ENCODE data around the gene LPIN1.
"Not testable (repeated sequence)": the region's sequence is repeated elsewhere in the genome, so short reads cannot be mapped to it uniquely, and the experiment has no call there.

LPIN1 gene

DNA sequence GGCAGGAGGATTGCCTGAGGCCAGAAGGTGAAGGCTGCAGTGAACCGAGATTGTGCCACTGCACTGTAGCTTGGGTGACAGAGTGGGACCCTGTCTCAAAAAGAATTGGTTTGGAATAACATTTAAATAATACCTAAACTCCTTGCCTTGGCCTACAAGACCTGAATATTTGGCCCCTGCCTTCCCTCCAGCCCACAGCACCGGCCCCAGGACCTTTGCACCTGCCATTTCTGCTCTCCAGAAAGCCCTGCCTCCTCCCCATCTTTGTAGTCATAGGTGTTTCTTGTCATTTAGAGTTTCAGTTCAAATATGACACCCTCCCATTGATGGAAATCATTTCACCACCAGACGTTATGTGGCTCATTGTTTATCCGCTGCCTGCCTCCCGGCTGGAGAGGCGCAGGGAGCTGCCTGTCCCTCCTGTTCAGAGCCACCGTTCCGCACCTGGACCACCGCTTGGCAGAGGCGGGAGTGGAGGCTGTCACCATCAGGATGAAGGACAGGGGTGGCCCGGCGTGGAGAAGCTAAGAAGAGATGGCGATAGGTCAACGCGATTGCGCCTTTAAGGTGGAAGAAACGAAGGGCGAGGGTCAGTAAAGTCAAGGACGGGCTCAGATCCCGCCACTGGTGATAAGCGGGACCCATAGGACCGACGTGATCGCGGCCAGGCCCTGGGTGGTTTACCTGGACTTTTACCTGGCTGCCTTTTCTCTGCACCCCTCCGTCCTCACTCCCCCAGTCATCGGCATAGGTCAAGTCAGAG lies 638 bp upstream of the LPIN1 start:
- DNase-seq, result no peak

- no peak for DNase-seq
Measured at GRCh38 chr2:11746807-11747459, 501 bp downstream of the LPIN1 start.

GRCh38 chr2:11748018-11748860 lies 1.8 kb downstream of the LPIN1 start:
- no peak for DNase-seq

GRCh38 chr2:11748861-11749645 lies 2.6 kb downstream of the LPIN1 start:
- DNase-seq, result no peak

- no peak for DNase-seq
Measured at GRCh38 chr2:11749646-11750349, 3.4 kb downstream of the LPIN1 start.

- DNase-seq, result no peak
Measured at GRCh38 chr2:11750422-11750821, 4.0 kb downstream of the LPIN1 start.

- DNase-seq, result no peak
Measured at GRCh38 chr2:11750917-11751316, 4.5 kb downstream of the LPIN1 start.

- DNase-seq, result no peak
Measured at GRCh38 chr2:11752906-11753305, 6.5 kb downstream of the LPIN1 start.

DNA sequence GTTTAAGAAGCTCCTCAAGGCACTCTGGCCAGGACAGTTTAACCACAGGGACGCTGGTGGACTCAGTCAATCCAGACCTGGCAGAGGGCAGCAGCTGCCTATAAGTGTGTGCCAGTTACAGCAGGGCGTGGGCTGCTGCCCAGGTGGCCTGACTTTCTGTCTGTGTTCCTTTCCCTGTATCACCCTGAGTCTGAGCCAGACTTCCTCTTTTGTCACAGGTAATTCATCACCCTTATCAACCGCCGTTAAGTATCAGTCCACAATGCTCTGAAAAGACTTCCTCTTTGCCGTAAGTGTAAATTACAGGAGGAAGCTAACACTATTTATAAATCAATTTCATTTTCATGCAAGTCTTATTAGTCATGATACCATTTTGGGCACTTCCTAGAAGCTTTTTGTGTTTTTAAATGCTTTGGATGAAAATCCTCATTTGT lies 7.0 kb downstream of the LPIN1 start:
- peak; percentile 42 for DNase-seq

GRCh38 chr2:11753886-11754699 lies 7.7 kb downstream of the LPIN1 start:
- no peak for DNase-seq

DNA sequence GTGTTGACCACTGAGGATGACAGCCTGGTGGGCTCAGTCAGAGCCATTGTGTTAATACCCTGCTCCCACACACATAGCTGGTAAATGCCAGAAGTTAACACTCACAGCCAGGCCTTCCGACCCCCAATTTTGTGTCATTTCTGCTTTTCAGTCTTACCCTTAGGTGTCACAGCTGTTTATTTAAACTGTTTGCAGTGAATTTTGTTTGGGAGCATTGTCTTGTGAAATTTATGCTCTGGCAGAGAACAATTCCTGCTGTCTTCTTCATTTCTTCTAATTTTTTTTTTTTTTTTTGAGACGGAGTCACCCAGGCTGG lies 8.2 kb downstream of the LPIN1 start:
- no peak for DNase-seq

DNA sequence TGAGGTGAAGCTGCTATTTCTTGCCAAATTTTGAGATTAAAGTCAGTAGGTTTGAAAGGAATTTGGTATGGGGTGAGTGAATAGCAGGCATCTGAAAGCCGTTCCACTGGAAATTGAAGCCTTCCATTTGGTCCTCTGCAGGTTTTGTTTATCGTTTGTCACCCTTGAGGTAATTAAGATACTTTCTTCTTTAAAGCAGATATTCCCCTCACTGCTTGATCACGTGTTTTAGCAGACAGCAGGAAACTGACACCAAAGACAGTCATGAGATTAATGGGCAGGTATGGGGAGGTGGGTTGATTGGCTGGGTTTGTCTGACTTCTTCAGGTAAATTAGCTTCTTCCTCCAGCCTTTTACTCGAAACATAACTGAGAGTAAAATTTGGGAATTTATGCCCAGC lies 10.7 kb downstream of the LPIN1 start:
- DNase-seq, result no peak

DNA sequence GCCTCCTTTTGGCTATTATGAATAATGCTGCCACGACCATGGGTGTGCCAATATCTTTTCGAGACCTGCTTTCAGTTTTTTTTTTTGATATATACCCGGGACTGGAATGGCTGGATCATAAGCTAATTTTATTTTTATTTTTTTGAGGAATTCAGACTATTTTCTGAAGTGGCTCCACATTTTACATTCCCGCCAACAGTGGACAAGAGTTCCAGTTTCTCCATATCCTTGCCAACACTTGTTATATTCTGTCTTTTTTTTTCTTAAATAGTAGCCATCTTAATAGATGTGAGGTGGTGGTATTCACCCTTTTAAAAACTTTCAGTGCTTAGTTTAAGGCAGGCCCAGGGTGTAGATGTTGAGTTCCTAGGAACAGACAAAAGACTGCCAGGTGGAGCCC lies 11.8 kb downstream of the LPIN1 start:
- DNase-seq, result no peak

- no peak for DNase-seq
Measured at GRCh38 chr2:11758647-11759046, 12.2 kb downstream of the LPIN1 start.

DNA sequence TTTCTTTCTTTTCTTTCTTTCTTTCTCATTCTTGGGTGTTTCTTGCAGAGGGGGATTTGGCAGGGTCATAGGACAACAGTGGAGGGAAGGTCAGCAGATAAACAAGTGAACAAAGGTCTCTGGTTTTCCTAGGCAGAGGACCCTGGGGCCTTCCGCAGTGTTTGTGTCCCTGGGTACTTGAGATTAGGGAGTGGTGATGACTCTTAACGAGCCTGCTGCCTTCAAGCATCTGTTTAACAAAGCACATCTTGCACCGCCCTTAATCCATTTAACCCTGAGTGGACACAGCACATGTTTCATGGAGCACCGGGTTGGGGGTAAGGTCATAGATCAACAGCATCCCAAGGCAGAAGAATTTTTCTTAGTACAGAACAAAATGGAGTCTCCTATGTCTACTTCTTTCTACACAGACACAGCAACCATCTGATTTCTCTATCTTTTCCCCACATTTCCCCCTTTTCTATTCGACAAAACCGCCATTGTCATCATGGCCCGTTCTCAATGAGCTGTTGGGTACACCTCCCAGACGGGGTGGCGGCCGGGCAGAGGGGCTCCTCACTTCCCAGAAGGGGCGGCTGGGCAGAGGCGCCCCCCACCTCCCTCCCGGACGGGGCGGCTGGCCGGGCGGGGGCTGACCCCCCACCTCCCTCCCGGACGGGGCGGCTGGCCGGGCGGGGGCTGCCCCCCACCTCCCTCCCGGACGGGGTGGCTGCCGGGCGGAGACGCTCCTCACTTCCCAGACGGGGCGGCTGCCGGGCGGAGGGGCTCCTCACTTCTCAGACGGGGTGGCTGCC lies 12.9 kb downstream of the LPIN1 start:
- not testable (repeated sequence) for DNase-seq

- no peak for DNase-seq
Measured at GRCh38 chr2:11761259-11761658, 14.8 kb downstream of the LPIN1 start.

GRCh38 chr2:11762031-11762430 lies 15.6 kb downstream of the LPIN1 start:
- DNase-seq, result no peak

DNA sequence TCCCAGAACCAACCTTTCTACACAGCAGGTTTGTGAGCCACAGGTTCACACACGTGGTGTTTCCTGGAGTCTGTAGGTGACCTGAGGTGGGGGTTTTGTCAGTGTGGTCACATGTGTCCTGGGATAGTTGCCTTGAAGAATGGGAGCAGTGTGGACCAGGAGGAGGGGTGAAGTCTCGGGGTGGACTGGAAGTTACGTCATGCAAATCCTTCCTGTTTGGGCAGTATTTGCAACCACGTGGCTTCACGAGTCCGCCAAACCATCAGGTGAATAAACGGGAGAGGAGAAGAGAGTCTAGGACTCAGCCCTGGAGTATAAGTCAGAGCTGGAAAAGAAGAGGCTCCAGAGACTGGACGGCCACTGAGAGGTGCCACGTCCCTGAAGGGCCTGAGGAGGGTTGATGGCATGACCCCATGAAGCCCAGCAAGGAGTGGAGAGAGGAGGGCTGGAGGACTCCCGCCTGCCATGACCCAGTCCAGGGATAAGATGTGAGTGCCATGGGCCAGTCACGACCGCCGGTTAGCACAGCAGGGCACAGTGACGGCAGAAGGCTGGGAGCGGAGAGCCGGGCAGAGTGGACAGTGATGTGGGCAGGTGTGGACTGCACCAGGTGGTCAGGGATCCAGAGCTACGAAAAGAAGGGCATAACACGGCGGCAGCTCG lies 16.5 kb downstream of the LPIN1 start:
- DNase-seq, result no peak

DNA sequence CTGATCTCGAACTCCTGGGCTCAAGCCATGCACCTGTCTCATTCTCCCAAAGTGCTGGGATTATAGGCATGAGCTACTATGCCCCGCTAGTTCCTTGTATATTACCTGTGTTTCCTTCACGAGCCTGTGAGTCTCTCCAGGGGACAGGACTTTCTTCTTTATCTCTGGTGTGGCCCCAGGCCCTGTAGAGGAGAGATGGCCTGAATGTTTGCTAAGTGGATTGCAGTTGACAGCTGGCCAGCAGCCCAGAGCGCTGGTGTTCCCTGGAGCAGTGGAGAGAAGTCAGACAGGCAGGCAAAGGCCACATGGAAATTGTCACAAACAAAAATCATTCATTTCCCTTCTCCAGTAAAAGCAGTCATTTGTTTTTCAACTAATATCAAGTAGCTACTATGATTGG lies 17.9 kb downstream of the LPIN1 start:
- DNase-seq, result no peak

GRCh38 chr2:11764920-11765319 lies 18.5 kb downstream of the LPIN1 start:
- no peak for DNase-seq

All from NCI-H1436 treated with DMSO at 0.1 percent for 48 hours (cell line).